Epithelial cell of prostate (primary cell): ENCODE measurements around the gene TNIK.
"Not testable (repeated sequence)": the region's sequence is repeated elsewhere in the genome, so short reads cannot be mapped to it uniquely, and the experiment has no call there.

Source experiments
- DNase-seq: peaks from one replicate; pipeline ENCODE4 v3.0.0-alpha.2; 2011; ENCODE audit warnings: low read depth, low spot score
- H3K27ac ChIP-seq: fragments of 450-650 bp; 2 replicates; pipeline ENCODE4 v1.5.1; 2017; ENCODE audit warnings: mild to moderate bottlenecking

The TNIK gene

GRCh38 chr3:171447579-171447891 lies 12.7 kb downstream of the TNIK start:
- not testable (repeated sequence) for H3K27ac ChIP-seq, DNase-seq

DNA sequence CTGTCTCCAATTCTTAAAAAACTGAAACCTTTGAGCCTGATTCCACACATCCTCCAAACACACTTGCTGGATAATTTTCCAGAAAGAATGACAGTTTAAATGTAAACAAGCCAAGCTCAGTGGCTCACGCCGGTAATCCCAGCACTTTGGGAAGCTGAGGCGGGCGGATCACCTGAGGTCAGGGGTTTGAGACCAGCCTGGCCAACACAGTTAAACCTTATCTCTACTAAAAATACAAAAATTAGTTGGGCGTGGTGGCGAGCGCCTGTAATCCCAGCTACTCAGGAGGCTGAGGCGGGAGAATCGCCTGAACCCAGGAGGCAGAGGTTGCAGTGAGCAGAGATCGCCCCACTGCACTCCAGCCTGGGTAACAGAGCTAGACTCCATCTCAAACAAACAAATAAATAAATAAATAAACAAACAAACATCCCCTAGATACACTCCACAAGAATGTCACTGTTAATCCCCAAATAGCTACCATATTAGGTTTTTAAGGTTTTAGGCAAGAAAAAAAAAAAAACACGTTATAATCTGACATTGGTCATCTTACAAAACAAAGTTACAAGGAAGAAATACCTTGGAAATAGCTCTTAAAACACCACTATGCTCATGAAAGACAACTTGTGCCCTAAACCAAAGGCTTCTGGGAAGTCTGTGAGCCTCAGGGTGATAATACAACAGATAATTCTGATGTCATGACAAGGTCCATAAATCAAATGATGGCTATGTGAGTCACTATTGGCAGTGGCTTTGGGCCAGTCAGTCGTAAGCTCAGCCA lies 13.2 kb downstream of the TNIK start:
- DNase-seq = peak; percentile 76
- no peak overlapping the region for H3K27ac ChIP-seq

GRCh38 chr3:171446301-171446700 lies 13.9 kb downstream of the TNIK start:
- H3K27ac ChIP-seq = no peak overlapping the region
- no peak for DNase-seq

- no peak for DNase-seq
These were observed 14.5 kb downstream of the TNIK start for GRCh38 chr3:171445620-171446204.

GRCh38 chr3:171444001-171444690 lies 16.1 kb downstream of the TNIK start:
- no peak overlapping the region for H3K27ac ChIP-seq
- no peak for DNase-seq

More at GRCh38 chr3:171445620-171446204, 14.5 kb downstream of the TNIK start:
- no peak overlapping the region for H3K27ac ChIP-seq

DNA sequence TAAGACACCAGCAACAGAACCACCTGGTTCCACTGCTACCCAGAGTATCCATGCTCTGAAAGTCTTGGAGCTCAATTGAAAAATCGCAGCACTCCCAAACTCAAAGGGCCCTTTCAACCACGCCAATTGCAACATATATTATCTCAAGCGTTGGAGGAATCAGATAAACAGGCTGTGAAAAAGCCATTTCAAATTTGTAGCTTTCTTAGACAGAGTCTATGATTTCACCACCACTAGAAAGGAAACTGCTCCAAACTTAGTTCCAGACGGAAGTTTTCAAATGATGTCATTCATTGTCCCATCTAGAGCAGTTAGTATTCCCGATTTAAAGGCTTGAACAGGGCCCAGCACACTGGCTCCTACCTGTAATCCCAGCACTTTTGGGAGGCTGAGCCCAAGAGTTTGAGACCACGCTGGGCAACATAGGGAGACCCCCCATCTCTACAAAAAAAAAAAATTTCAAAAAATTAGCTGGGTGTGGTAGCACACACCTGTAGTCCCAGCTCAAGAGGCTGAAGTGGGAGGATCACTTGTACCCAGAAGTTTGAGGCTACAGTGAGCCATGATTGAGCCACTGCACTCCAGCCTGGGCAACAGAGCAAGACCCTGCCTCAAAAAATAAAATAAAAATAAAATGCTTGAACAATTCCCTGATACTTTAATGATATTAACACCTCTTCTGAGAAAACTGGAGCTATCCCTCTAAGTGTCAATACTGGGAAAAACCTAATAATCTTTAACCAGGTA lies 16.8 kb downstream of the TNIK start:
- DNase-seq = no peak
- no peak overlapping the region for H3K27ac ChIP-seq

DNA sequence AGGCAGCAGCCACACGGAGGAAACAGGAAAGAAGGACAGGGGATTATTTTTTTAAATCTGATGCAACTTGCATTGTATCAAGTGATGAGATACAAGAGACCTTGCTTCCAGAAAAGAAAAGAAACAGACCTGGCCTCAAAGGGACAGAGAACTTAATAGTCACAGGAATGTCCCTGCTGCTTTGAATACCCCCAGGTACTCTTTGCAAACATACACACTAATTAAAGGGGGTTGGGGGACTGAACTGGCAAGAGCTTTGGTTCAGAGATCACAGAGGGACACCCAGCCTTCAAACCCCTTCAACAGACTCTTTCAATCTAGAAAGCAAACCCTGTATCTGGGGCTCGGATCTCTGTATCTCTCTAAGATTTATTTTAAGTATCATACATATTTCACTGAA lies 18.0 kb downstream of the TNIK start:
- no peak overlapping the region for H3K27ac ChIP-seq
- no peak for DNase-seq

DNA sequence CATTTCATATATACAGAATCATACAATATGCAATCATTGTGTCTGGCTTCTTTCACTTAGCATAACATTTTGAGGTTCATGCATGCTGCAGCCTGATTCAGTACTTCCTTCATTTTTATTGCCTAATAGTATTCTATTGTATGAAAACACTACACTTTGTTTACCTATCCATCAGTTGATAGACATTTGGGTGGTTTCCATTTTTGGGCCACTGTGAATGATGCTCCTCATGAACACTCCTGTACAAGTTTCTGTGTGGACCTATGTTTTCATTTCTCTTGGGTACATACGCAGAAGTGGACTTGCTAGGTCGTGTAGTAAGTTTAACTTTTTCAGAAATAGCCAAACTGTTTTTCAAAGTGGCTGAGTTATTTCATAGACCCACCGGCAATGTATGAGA lies 18.8 kb downstream of the TNIK start:
- H3K27ac ChIP-seq = no peak overlapping the region
- no peak for DNase-seq

GRCh38 chr3:171439996-171440395 lies 20.2 kb downstream of the TNIK start:
- H3K27ac ChIP-seq = no peak overlapping the region
- no peak for DNase-seq

DNA sequence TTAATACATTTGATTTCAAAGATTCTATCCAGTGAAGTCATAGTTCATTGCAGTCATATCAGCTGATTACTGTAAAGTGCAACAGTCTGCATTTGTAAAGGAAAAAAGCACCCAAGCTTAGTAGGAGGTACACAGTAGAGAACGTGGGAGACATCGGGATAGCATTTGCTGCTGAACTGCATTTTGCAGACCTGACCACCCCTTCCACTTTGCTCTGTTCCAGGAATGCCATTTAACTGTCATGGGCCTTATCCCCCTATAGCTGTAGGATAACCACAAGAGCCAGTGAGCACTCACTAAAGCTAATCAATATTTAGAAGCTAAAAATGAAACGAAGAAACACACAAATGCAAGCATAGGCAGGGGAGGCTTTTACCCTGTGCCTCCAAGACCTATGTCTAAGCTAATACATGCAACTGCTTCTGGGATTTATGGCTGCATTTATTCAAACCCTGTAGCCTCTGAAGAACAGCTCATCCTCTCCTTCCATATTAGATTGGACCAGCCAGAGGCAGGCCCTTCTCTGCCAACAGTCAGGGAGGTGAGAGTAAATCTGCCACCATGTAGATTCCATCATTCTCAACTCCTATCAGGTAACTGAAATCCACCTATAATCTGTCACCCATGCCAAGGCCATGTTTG lies 23.0 kb downstream of the TNIK start:
- H3K27ac ChIP-seq = no peak overlapping the region
- DNase-seq = no peak

- H3K27ac ChIP-seq = no peak overlapping the region
- no peak for DNase-seq
These were observed 23.8 kb downstream of the TNIK start for GRCh38 chr3:171436380-171436779.

- no peak overlapping the region for H3K27ac ChIP-seq
- no peak for DNase-seq
These were observed 24.4 kb downstream of the TNIK start for GRCh38 chr3:171435757-171436156.

DNA sequence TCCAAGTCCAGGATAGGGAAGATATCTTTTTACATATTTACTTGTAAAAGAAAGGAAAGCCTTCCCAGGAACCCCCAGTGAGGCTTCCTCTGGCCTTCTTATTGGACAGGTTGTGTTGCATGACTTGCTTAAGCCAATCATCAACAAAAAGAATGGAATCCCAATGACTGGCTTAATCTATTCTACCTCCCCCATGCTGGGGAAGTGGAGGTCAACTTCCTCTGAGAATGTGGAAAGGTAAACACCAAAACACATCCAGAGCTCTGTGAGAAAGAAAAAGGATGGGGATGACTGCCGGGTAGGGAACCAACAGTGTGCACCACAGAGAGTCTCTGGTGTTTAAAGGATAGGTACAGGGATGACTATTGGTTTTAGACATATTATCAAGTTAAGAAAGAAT lies 25.1 kb downstream of the TNIK start:
- no peak for DNase-seq
- no peak overlapping the region for H3K27ac ChIP-seq

- H3K27ac ChIP-seq = no peak overlapping the region
These were observed 27.7 kb downstream of the TNIK start for GRCh38 chr3:171432548-171432947.

GRCh38 chr3:171431550-171431949 lies 28.7 kb downstream of the TNIK start:
- DNase-seq = no peak

More at GRCh38 chr3:171432548-171432947, 27.7 kb downstream of the TNIK start:
- DNase-seq = no peak

GRCh38 chr3:171430530-171430929 lies 29.7 kb downstream of the TNIK start:
- no peak overlapping the region for H3K27ac ChIP-seq
- DNase-seq = no peak

More at GRCh38 chr3:171431550-171431949, 28.7 kb downstream of the TNIK start:
- no peak overlapping the region for H3K27ac ChIP-seq

GRCh38 chr3:171429635-171430034 lies 30.6 kb downstream of the TNIK start:
- no peak overlapping the region for H3K27ac ChIP-seq
- no peak for DNase-seq

- H3K27ac ChIP-seq = no peak overlapping the region
- no peak for DNase-seq
These were observed 31.3 kb downstream of the TNIK start for GRCh38 chr3:171428892-171429291.

DNA sequence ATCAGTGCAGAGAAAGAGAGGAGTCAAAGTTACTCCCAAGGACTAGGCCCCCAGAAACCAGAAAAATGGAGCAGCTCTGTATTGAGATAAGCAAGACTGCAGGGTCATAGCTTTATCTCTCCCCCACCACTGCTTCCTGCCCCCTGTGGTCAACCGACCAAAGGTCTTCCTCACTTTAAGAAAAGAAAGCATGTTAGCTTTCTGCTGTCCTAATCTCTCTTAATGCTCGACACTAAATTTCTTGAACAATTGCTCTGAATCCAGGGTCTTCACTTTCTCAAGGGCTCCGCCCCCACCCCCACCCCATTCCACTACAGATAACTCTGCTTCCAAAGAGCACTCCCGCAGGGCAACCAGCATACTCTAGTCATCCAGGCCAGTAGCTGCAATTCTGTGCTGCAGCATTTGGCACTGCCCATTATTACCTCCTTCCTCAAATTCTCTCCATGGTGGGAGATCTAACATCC lies 31.9 kb downstream of the TNIK start:
- no peak overlapping the region for H3K27ac ChIP-seq

GRCh38 chr3:171427771-171428320 lies 32.4 kb downstream of the TNIK start:
- DNase-seq = no peak
- no peak overlapping the region for H3K27ac ChIP-seq

More for the DNA sequence above, 31.9 kb downstream of the TNIK start:
- no peak for DNase-seq
